Measurements from ENCODE around the gene AGXT2.
"Not testable (repeated sequence)": the region's sequence is repeated elsewhere in the genome, so short reads cannot be mapped to it uniquely, and the experiment has no call there.

The AGXT2 gene

GRCh38 chr5:35012796-35013195 lies 35.0 kb downstream of the AGXT2 start:
- no peak for DNase-seq (ENCODE audit: low spot score)

GRCh38 chr5:35012365-35012764 lies 35.4 kb downstream of the AGXT2 start:
- no peak for DNase-seq (ENCODE audit: low spot score)

- DNase-seq (ENCODE audit: low spot score), result no peak
These were observed 37.1 kb downstream of the AGXT2 start for GRCh38 chr5:35010676-35011075.

- no peak for DNase-seq (ENCODE audit: low spot score)
These were observed 38.1 kb downstream of the AGXT2 start for GRCh38 chr5:35009657-35010056.

- no peak for DNase-seq (ENCODE audit: low spot score)
These were observed 38.7 kb downstream of the AGXT2 start for GRCh38 chr5:35009019-35009418.

GRCh38 chr5:35004771-35005170 lies 43.0 kb downstream of the AGXT2 start:
- no peak for DNase-seq (ENCODE audit: low spot score)

- DNase-seq (ENCODE audit: low spot score), result no peak
These were observed 43.5 kb downstream of the AGXT2 start for GRCh38 chr5:35004200-35004599.

GRCh38 chr5:35003018-35003957 lies 44.5 kb downstream of the AGXT2 start:
- peak; percentile 33 for DNase-seq (ENCODE audit: low spot score)

- no peak for DNase-seq (ENCODE audit: low spot score)
These were observed 45.3 kb downstream of the AGXT2 start for GRCh38 chr5:35002459-35002858.

- DNase-seq (ENCODE audit: low spot score), result no peak
These were observed 45.9 kb downstream of the AGXT2 start for GRCh38 chr5:35001842-35002241.

GRCh38 chr5:34998058-34998789 lies 49.5 kb downstream of the AGXT2 start:
- no peak for DNase-seq (ENCODE audit: low spot score)

- no peak for DNase-seq (ENCODE audit: low spot score)
These were observed 51.5 kb downstream of the AGXT2 start for GRCh38 chr5:34996261-34996660.

- DNase-seq (ENCODE audit: low spot score), result no peak
These were observed 53.8 kb downstream of the AGXT2 start for GRCh38 chr5:34993951-34994350.

GRCh38 chr5:34991486-34992238 lies 56.1 kb downstream of the AGXT2 start:
- no peak for DNase-seq (ENCODE audit: low spot score)

- DNase-seq (ENCODE audit: low spot score), result no peak
These were observed 60.8 kb downstream of the AGXT2 start for GRCh38 chr5:34986965-34987364.

- no peak for DNase-seq (ENCODE audit: low spot score)
These were observed 64.9 kb downstream of the AGXT2 start for GRCh38 chr5:34982823-34983222.

GRCh38 chr5:34978681-34979080 lies 69.1 kb downstream of the AGXT2 start:
- DNase-seq (ENCODE audit: low spot score), result no peak

- no peak for DNase-seq (ENCODE audit: low spot score)
These were observed 69.7 kb downstream of the AGXT2 start for GRCh38 chr5:34977934-34978613.

GRCh38 chr5:34976347-34976746 lies 71.4 kb downstream of the AGXT2 start:
- no peak for DNase-seq (ENCODE audit: low spot score)

GRCh38 chr5:34971655-34972054 lies 76.1 kb downstream of the AGXT2 start:
- DNase-seq (ENCODE audit: low spot score), result not testable (repeated sequence)

GRCh38 chr5:34970552-34970951 lies 77.2 kb downstream of the AGXT2 start:
- DNase-seq (ENCODE audit: low spot score), result no peak

GRCh38 chr5:34968258-34968657 lies 79.5 kb downstream of the AGXT2 start:
- no peak for DNase-seq (ENCODE audit: low spot score)

Data from CD4-positive, alpha-beta T cell treated with Interleukin-2 at 100 ng/mL for 4 hours (primary cell).